ENCODE measurements around the gene OCLN.
"Not testable (repeated sequence)": the region's sequence is repeated elsewhere in the genome, so short reads cannot be mapped to it uniquely, and the experiment has no call there.

The OCLN gene

GRCh38 chr5:69568072-69568471 is 75.5 kb downstream of the OCLN start:
- H3K9me3 Mint-ChIP-seq; H3K4me3 Mint-ChIP-seq; intact Hi-C loops (cut with micrococcal nuclease); H3K4me1 Mint-ChIP-seq (ENCODE audit: low read depth); H3K27me3 Mint-ChIP-seq; H3K27ac Mint-ChIP-seq; H3K36me3 Mint-ChIP-seq (ENCODE audit: low read depth): not testable (repeated sequence)

- intact Hi-C loops (cut with micrococcal nuclease); H3K27me3 Mint-ChIP-seq; H3K36me3 Mint-ChIP-seq (ENCODE audit: low read depth): not testable (repeated sequence)
Measured at GRCh38 chr5:69583356-69583755, 90.8 kb downstream of the OCLN start.

GRCh38 chr5:69596114-69596840 is 103.7 kb downstream of the OCLN start:
- intact Hi-C loops (cut with micrococcal nuclease); H3K4me1 Mint-ChIP-seq (ENCODE audit: low read depth); H3K27ac Mint-ChIP-seq; H3K36me3 Mint-ChIP-seq (ENCODE audit: low read depth); H3K9me3 Mint-ChIP-seq; H3K27me3 Mint-ChIP-seq; H3K4me3 Mint-ChIP-seq: not testable (repeated sequence)

More at GRCh38 chr5:69583356-69583755, 90.8 kb downstream of the OCLN start:
- not testable (repeated sequence) for H3K9me3 Mint-ChIP-seq; H3K27ac Mint-ChIP-seq; H3K4me3 Mint-ChIP-seq; H3K4me1 Mint-ChIP-seq (ENCODE audit: low read depth)

- intact Hi-C loops (cut with micrococcal nuclease); H3K4me1 Mint-ChIP-seq (ENCODE audit: low read depth); H3K9me3 Mint-ChIP-seq; H3K27me3 Mint-ChIP-seq; H3K36me3 Mint-ChIP-seq (ENCODE audit: low read depth); H3K4me3 Mint-ChIP-seq; H3K27ac Mint-ChIP-seq: not testable (repeated sequence)
Measured at GRCh38 chr5:69601947-69602346, 109.4 kb downstream of the OCLN start.

GRCh38 chr5:69606839-69607238 is 114.2 kb downstream of the OCLN start:
- H3K4me1 Mint-ChIP-seq (ENCODE audit: low read depth); H3K27me3 Mint-ChIP-seq; H3K36me3 Mint-ChIP-seq (ENCODE audit: low read depth); H3K9me3 Mint-ChIP-seq; H3K27ac Mint-ChIP-seq; intact Hi-C loops (cut with micrococcal nuclease): not testable (repeated sequence)
- peak overlapping the region; percentile 65 for H3K4me3 Mint-ChIP-seq
